ENCODE data around the gene HJURP. TPM values are rescaled to one million over a fixed set of nuclear protein-coding genes. Genes with fewer than 3 reads are reported as not detected.

HJURP gene
- total RNA-seq, 1 donor from 2014 or later, result 42.1 TPM

DNA sequence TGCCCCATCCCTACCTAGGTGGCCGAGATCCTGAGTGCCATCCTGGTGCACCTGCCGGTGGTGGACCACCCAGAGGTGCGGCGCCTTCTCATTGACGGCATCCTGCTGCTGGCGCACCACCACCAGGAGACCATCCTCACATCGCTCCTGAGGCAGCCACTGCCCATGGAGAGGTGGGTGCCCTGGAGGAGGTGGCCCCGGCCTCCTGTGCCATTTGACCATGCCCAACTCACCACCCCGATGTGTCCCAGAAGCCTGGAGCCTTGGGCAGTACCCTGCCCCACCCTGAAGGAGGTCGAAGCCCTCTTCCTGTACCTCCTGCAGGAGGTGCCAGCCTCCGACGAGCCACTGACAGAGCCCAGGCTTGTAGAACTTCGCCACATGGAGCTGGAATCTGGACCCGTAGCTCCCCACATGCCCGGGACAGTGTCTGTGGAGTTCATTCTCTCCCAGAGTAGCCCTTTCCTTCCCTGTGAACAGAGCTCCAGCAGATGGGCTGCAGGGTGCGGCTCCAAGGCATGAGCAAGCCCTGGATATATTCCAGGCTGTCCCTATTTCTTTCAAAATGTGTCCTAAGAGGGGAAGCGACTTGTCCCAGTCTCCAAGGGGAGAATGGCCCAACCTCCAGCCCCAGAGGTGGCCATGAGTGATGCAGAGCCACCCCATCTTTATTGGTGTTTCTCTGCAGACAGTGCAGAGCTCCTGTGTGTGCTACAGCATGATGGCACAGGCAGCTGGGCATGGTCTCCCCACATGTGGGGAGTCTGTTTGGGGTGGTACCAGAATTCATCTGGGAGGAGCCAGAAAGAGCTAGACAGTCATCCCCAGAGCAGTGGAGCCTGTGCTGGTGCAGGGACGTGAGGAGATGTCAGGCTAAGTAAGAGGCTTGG lies 34.2 kb downstream of the HJURP start:
- Mint-ChIP-seq H3K27me3 (peaks cover 4% of the 10 kb centered on the region), H3K4me1 (ENCODE audit: unreplicated experiment) (peaks cover 11% of the 10 kb centered on the region), H3K27ac (no peak overlapping the region), H3K36me3 (no peaks in the 10 kb centered on the region), H3K9me3 (no peaks in the 10 kb centered on the region), H3K4me3 (no peak overlapping the region)
- TF ChIP-seq, protein P1, sequence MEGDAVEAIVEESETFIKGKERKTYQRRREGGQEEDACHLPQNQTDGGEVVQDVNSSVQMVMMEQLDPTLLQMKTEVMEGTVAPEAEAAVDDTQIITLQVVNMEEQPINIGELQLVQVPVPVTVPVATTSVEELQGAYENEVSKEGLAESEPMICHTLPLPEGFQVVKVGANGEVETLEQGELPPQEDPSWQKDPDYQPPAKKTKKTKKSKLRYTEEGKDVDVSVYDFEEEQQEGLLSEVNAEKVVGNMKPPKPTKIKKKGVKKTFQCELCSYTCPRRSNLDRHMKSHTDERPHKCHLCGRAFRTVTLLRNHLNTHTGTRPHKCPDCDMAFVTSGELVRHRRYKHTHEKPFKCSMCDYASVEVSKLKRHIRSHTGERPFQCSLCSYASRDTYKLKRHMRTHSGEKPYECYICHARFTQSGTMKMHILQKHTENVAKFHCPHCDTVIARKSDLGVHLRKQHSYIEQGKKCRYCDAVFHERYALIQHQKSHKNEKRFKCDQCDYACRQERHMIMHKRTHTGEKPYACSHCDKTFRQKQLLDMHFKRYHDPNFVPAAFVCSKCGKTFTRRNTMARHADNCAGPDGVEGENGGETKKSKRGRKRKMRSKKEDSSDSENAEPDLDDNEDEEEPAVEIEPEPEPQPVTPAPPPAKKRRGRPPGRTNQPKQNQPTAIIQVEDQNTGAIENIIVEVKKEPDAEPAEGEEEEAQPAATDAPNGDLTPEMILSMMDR (conservative IDR thresholded peaks at IDR 0.05), result no peak
- peak; percentile 62 for DNase-seq (ENCODE audit: extremely low spot score, unreplicated experiment)

DNA sequence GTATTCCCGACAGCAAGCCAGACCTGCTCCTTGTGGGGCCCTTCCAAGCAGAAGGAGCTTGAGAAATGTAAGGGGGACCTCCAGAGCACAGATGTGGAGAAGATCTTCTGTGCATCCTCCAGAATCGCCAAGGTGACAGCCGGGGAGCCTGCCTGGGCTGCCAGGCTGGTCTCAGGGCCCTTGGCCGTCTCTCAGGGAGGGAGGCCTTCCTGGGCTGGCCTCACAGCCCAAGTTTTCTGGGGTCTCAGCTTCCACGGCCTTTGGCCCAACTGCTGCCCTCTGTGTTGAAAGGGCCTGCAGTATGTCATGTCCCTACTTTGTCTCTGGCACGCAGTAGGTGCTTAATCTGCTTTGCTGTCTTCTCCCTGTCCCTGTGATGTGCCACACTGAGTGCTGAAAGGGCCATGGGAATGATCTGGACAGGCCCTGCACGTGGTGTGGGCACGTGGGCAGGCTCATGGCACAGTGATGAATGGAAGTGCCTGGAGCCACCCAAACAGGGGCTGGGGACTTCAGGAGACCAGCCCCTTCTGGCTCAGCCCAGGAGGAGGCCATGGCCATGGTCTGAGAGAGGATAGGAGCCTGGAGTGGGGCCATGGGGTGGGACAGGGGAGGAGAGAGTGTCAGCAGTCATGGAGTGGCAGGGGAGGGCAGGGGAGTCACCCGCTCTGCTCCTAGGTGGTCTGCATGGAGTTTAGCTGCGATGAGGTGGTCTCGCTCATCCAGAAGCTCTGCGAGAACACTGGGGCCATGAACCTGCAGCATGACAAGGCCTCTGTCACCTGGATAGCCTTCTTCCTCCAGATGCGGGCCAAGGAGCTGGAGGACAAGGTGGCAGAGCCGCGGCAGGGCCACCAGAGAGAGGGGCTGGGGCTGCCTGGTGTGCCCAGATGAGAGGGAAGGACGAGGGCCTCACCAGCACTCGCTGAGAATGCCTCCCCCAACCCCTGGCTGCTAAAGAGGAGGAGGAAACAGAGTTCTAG lies 35.4 kb downstream of the HJURP start:
- Mint-ChIP-seq H3K4me3 (no peak overlapping the region), H3K27me3 (peaks cover 6% of the 10 kb centered on the region), H3K36me3 (no peaks in the 10 kb centered on the region), H3K4me1 (ENCODE audit: unreplicated experiment) (peaks cover 11% of the 10 kb centered on the region), H3K27ac (no peak overlapping the region), H3K9me3 (no peaks in the 10 kb centered on the region)
- DNase-seq (ENCODE audit: extremely low spot score, unreplicated experiment), result peak; percentile 64
- TF ChIP-seq, protein P1 (conservative IDR thresholded peaks at IDR 0.05), result no peak

DNA sequence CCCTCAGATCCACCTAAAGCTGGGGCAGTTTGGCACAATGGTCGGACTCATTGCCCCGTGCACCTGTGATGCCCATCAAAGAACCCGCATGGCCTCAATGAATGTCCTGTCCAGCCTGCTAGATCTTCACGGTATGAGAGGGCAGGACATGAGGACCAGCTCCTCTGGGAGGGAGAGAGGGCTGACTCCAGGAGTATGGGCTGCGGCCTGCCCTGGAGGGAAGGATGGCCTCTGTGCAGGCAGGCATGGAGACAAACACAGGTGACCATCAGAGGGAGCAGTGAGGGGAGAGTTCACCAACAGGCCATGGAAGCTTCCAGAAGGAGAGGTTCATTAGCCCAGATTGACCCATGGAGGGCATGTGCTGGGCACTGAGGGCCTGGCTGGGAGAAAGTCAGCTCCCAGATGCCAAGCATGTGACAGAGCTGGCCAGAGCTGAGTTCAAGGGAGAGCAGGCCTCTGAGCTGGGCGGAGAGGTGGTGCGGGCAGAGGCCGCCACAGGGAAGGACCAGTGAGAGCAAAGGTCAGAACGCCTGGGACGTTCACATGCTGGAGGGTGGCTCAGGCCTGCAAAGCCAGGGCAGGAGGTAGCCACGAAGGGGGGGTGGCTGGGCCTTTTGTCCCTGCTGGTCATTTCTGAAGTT lies 36.2 kb downstream of the HJURP start:
- peaks cover 11% of the 10 kb centered on the region for H3K4me1 Mint-ChIP-seq (ENCODE audit: unreplicated experiment)
- peak; percentile 47 for DNase-seq (ENCODE audit: extremely low spot score, unreplicated experiment)
- H3K27ac Mint-ChIP-seq, result no peak overlapping the region
- peaks cover 6% of the 10 kb centered on the region for H3K27me3 Mint-ChIP-seq
- no peak overlapping the region for H3K4me3 Mint-ChIP-seq
- TF ChIP-seq, protein P1 (conservative IDR thresholded peaks at IDR 0.05), result no peak
- H3K36me3 Mint-ChIP-seq, result no peaks in the 10 kb centered on the region
- H3K9me3 Mint-ChIP-seq, result no peaks in the 10 kb centered on the region

DNA sequence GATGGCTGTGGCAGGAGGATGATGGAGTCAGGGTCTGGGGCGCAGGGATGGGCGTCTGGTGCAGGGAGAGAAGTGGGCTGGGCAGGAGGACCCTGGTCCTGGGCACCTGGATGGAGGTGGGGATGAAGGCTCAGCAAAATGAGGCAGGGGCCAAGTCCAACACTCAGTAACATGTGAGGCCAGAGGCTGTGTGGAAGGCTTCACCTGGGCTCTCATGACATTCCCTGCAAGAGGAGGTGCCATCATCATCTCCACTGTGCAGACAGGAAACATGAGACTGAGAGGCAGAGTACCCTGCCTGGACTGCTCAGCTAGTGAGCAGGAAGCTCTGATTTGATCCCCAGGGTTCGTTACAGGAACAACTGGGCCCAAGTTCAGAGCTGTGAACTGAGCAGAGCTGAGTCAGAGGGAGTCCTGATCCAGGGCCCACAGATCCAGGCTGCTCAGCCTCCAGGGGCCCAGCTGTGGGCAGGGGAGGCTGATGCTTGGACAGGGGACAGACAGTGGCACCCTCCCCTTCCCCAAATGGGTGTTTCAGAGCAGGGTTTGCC lies 36.9 kb downstream of the HJURP start:
- Mint-ChIP-seq H3K4me1 (ENCODE audit: unreplicated experiment) (peaks cover 11% of the 10 kb centered on the region), H3K27ac (no peak overlapping the region), H3K27me3 (peaks cover 9% of the 10 kb centered on the region), H3K36me3 (no peaks in the 10 kb centered on the region), H3K9me3 (no peaks in the 10 kb centered on the region), H3K4me3 (no peak overlapping the region)
- TF ChIP-seq, protein P1 (conservative IDR thresholded peaks at IDR 0.05), result no peak
- DNase-seq (ENCODE audit: extremely low spot score, unreplicated experiment), result peak; percentile 45

DNA sequence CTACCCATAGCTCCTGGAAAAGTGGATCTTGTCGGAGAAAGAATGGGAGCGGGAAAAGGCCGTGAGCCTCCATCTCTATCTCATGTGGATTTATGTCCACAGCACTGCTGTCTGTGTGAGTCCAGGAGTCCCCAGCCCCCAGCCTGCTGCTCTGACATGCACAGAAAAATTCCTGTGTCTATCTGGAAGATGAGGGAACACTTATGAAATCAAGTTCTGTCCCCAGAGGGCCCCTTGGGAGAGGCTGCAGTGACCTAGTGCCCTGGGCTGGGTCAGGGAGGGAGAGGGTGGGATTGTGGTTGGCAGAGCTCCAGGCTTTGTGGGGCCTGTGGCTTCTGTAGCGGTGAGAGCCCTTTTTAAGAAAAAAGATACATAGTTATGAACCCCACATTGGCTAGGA lies 37.6 kb downstream of the HJURP start:
- Mint-ChIP-seq H3K36me3 (no peaks in the 10 kb centered on the region), H3K4me3 (no peak overlapping the region), H3K27me3 (peaks cover 9% of the 10 kb centered on the region), H3K9me3 (no peaks in the 10 kb centered on the region), H3K27ac (no peak overlapping the region), H3K4me1 (ENCODE audit: unreplicated experiment) (peaks cover 11% of the 10 kb centered on the region)
- TF ChIP-seq, protein P1 (conservative IDR thresholded peaks at IDR 0.05), result no peak
- no peak for DNase-seq (ENCODE audit: extremely low spot score, unreplicated experiment)

Data from type B pancreatic cell (in vitro differentiated cells).